ENCODE results near the gene PAPSS1. TPM values are rescaled to one million over a fixed set of nuclear protein-coding genes. Genes with fewer than 3 reads are reported as not detected.
A peak's percentile ranks its signal among the peaks of the same experiment; 100 is the strongest.

PAPSS1 gene
- total and polyA plus RNA-seq, 9 of the 15 experiments (the other 6 are each of a cell fraction or from before 2014, with no cell fraction given), result 21.1 to 53.9 (median 41.9) TPM

- Histone ChIP-seq H3K4me2 (ENCODE audit: insufficient read depth, low read length) (no peak overlapping the region), H3K9me3 (replicated peaks; ENCODE audit: control insufficient read depth, insufficient read depth, low read depth, low read length) (peaks cover 2% of the 10 kb centered on the region; the same call in 1 of the 2 replicates), H3K9ac (ENCODE audit: insufficient read depth in 1 of 2, low read depth in 2 of 2, low read length in 2 of 2) (no peak overlapping the region), H3K27me3 (ENCODE audit: control insufficient read depth in 2 of 2, insufficient read depth in 2 of 2, low read length in 2 of 2) (no peaks in the 10 kb centered on the region; a peak in 1 of 5 replicates), H3K79me2 (ENCODE audit: control insufficient read depth, insufficient read depth, low read length) (no peaks in the 10 kb centered on the region), H2AFZ (ENCODE audit: low read depth, low read length) (no peak overlapping the region), H3K36me3 (ENCODE audit: control insufficient read depth, insufficient read depth, low read length) (no peaks in the 10 kb centered on the region), H3K4me1 (replicated peaks in 1 of 2; ENCODE audit: control insufficient read depth in 2 of 2, insufficient read depth in 2 of 2, low read length in 2 of 2) (no peaks in the 10 kb centered on the region), H3K27ac (ENCODE audit: extremely low read depth, low read depth, low read length) (no peak overlapping the region), H4K20me1 (replicated peaks; ENCODE audit: control insufficient read depth, insufficient read depth, low read length) (no peaks in the 10 kb centered on the region), H3K4me3 (no peak overlapping the region), H3K9me1 (ENCODE audit: control insufficient read depth, insufficient read depth, low read length) (no peaks in the 10 kb centered on the region)
- ChIA-PET POLR2A (no interaction called here), CTCF (ENCODE audit: low intra/inter-chr PET ratio) (no interaction called here)
- no TSS peak for BruUV-seq (replicated peaks)
- in situ Hi-C loops (cut with MboI) (no loop called here), intact Hi-C loops (cut with micrococcal nuclease) (no loop called here)
- no peak for FAIRE-seq
- DNase-seq (ENCODE audit: extremely low read depth in 1 of 4, low spot score in 3 of 4), result no peak
- TF ChIP-seq NR4A1 (CRISPR knock-in tag; IDR thresholded peaks at IDR 0.05) (no peak), NR4A1 (tag; IDR thresholded peaks at IDR 0.05) (no peak), ZNF184 (CRISPR knock-in tag; IDR thresholded peaks at IDR 0.05) (peak; percentile 56; the same call in 1 of the 2 replicates)
- ATAC-seq, result no peak
Measured at GRCh38 chr4:107744532-107744931, 24.5 kb upstream of the PAPSS1 start.

DNA sequence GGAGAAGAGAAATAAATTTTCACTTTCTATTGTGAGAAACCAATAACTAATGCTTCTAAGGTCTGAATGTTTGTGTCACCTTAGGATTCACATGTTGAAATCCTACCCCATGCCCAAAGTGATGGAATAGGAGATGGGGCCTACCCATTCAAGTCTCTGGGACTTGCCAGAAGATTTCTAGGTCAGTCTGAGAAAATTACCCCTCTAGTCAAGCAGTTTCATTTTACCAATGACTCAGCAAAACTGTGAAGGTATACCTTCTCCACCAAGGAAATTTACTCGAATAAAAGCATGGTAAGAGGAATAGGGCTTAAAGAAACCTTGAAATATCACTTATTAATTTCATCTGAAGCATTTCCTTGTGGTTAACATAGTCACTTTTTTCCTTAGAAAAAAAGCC, 23.5 kb upstream of the PAPSS1 start:
- Histone ChIP-seq H3K9ac (ENCODE audit: insufficient read depth in 1 of 2, low read depth in 2 of 2, low read length in 2 of 2) (no peak overlapping the region), H4K20me1 (replicated peaks; ENCODE audit: control insufficient read depth, insufficient read depth, low read length) (no peaks in the 10 kb centered on the region), H3K27me3 (ENCODE audit: control insufficient read depth in 2 of 2, insufficient read depth in 2 of 2, low read length in 2 of 2) (no peaks in the 10 kb centered on the region; a peak in 1 of 5 replicates), H3K4me3 (no peak overlapping the region), H3K9me3 (replicated peaks; ENCODE audit: control insufficient read depth, insufficient read depth, low read depth, low read length) (peaks cover 2% of the 10 kb centered on the region; the same call in 1 of the 2 replicates), H3K9me1 (ENCODE audit: control insufficient read depth, insufficient read depth, low read length) (no peaks in the 10 kb centered on the region), H3K36me3 (ENCODE audit: control insufficient read depth, insufficient read depth, low read length) (no peaks in the 10 kb centered on the region), H3K4me2 (ENCODE audit: insufficient read depth, low read length) (no peak overlapping the region), H3K4me1 (replicated peaks in 1 of 2; ENCODE audit: control insufficient read depth in 2 of 2, insufficient read depth in 2 of 2, low read length in 2 of 2) (no peaks in the 10 kb centered on the region), H3K27ac (ENCODE audit: extremely low read depth, low read depth, low read length) (no peak overlapping the region; the same call in 2 of the 3 replicates), H2AFZ (ENCODE audit: low read depth, low read length) (peak overlapping the region; percentile 63), H3K79me2 (ENCODE audit: control insufficient read depth, insufficient read depth, low read length) (no peaks in the 10 kb centered on the region)
- WGBS (ENCODE audit: insufficient coverage, low coverage, missing lambda C conversion rate), result 5% methylated on average over 1 of the region's 1 CpG
- CTCF ChIA-PET (ENCODE audit: low intra/inter-chr PET ratio), result no interaction called here
- in situ Hi-C loops (cut with MboI), result no loop called here
- BruUV-seq (replicated peaks), result no TSS peak
- peak; percentile 76 for FAIRE-seq
- intact Hi-C loops (cut with micrococcal nuclease), result no loop called here
- peak in 2 of 4 experiments; percentile 21 to 24 for DNase-seq (ENCODE audit: extremely low read depth in 1 of 4, low spot score in 3 of 4)
- POLR2A ChIA-PET, result no interaction called here
- ATAC-seq, result peak; percentile 54
- TF ChIP-seq ESRRA (IDR thresholded peaks at IDR 0.05; ENCODE audit: borderline replicate concordance, low read depth) (no peak), MAFK (IDR thresholded peaks at IDR 0.05; ENCODE audit: low read length) (peak; percentile 82; the same call in 1 of the 2 replicates), NFE2L1 (tag; IDR thresholded peaks at IDR 0.05; ENCODE audit: borderline replicate concordance, low read depth) (peak; percentile 79), ILF3 (IDR thresholded peaks at IDR 0.05; ENCODE audit: borderline replicate concordance) (no peak)
- TF ChIP-seq, protein P1, sequence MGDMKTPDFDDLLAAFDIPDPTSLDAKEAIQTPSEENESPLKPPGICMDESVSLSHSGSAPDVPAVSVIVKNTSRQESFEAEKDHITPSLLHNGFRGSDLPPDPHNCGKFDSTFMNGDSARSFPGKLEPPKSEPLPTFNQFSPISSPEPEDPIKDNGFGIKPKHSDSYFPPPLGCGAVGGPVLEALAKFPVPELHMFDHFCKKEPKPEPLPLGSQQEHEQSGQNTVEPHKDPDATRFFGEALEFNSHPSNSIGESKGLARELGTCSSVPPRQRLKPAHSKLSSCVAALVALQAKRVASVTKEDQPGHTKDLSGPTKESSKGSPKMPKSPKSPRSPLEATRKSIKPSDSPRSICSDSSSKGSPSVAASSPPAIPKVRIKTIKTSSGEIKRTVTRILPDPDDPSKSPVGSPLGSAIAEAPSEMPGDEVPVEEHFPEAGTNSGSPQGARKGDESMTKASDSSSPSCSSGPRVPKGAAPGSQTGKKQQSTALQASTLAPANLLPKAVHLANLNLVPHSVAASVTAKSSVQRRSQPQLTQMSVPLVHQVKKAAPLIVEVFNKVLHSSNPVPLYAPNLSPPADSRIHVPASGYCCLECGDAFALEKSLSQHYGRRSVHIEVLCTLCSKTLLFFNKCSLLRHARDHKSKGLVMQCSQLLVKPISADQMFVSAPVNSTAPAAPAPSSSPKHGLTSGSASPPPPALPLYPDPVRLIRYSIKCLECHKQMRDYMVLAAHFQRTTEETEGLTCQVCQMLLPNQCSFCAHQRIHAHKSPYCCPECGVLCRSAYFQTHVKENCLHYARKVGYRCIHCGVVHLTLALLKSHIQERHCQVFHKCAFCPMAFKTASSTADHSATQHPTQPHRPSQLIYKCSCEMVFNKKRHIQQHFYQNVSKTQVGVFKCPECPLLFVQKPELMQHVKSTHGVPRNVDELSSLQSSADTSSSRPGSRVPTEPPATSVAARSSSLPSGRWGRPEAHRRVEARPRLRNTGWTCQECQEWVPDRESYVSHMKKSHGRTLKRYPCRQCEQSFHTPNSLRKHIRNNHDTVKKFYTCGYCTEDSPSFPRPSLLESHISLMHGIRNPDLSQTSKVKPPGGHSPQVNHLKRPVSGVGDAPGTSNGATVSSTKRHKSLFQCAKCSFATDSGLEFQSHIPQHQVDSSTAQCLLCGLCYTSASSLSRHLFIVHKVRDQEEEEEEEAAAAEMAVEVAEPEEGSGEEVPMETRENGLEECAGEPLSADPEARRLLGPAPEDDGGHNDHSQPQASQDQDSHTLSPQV (IDR thresholded peaks at IDR 0.05), result no peak

All from K562 (cell line).